Measurements from ENCODE around the gene ZCCHC14.
"Not testable (repeated sequence)": the region's sequence is repeated elsewhere in the genome, so short reads cannot be mapped to it uniquely, and the experiment has no call there.

The ZCCHC14 gene

GRCh38 chr16:87395181-87395842, 97.5 kb downstream of the ZCCHC14 start:
- TF ChIP-seq CTCF (IDR thresholded peaks at IDR 0.05) = no peak
- H3K27ac ChIP-seq = no peak overlapping the region
- DNase-seq (ENCODE audit: low spot score) = no peak
- H3K4me3 ChIP-seq = no peak overlapping the region

DNA sequence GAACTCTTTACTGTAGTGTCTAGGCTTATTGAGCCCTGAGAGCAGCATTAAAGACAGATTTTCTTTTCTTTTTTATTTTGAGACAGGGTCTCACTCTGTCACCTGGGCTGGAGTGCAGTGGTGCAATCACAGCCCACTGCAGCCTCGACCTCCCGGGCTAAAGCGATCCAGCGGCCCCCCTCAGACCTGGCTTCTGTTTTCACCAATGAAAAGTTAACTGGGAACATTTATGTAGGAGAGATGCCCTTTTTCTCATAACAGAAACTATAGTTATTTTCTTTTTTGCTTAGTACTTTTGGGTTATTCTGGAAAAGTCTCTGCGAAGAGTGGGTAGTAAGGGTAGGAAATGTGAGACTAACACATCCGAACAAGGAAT, 99.2 kb downstream of the ZCCHC14 start:
- TF ChIP-seq CTCF (IDR thresholded peaks at IDR 0.05) = no peak
- DNase-seq (ENCODE audit: low spot score) = peak; percentile 52
- H3K27ac ChIP-seq = no peak overlapping the region
- H3K4me3 ChIP-seq = peak overlapping the region; percentile 90

- peak overlapping the region; percentile 97 to 98 for H3K27ac ChIP-seq
- TF ChIP-seq CTCF (IDR thresholded peaks at IDR 0.05) = peak; percentile 33
- H3K4me3 ChIP-seq = peak overlapping the region; percentile 90
- peak; percentile 73 for DNase-seq (ENCODE audit: low spot score)
These were observed 99.8 kb downstream of the ZCCHC14 start for GRCh38 chr16:87392821-87393679.

GRCh38 chr16:87391950-87392820, 100.6 kb downstream of the ZCCHC14 start, which contains the start of gene MAP1LC3B:
Gene MAP1LC3B, plus strand, starts transcription at chr16:87392336. Its CDS starts 92 bp downstream, at chr16:87392428.
- peak; percentile 97 for DNase-seq (ENCODE audit: low spot score)
- peak within 1 kb of the TSS; percentile 97 to 98 for H3K27ac ChIP-seq
- H3K4me3 ChIP-seq = peak within 1 kb of the TSS; percentile 90
- TF ChIP-seq CTCF (IDR thresholded peaks at IDR 0.05) = no peak

DNA sequence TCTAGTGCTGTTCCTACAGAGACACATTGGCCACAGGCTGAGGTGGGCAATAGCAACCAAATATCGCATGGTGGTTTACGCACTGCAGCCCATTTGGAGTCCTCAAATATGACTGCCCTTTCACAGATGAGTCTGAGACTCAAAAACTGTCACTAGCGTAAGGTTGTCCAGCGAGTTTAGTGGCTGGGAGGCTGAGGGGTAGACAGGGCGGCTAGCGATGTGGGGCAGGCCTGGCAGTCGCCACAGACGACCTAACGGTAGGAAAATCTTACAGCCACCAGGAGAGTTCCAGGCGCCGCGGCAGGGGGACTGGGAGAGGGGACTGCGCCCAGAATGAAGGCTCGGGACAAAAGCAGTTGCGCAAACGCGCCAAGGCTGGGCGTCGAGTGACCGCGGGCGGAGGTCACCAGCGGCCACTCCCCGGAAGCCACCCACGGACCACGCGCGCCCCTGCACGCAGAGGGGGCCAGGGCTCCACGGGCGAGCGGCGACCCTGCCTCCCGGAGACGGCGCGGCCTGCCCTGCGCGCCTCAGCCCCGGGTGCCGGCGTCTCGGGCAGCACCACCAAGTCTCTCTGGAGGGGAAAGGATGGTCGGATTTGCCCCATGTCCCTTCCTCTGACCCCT, 101.4 kb downstream of the ZCCHC14 start:
- Histone ChIP-seq H3K27ac (peak overlapping the region; percentile 97 to 98), H3K4me3 (peak overlapping the region; percentile 90)
- DNase-seq (ENCODE audit: low spot score) = no peak
- no peak for TF ChIP-seq CTCF (IDR thresholded peaks at IDR 0.05)

DNA sequence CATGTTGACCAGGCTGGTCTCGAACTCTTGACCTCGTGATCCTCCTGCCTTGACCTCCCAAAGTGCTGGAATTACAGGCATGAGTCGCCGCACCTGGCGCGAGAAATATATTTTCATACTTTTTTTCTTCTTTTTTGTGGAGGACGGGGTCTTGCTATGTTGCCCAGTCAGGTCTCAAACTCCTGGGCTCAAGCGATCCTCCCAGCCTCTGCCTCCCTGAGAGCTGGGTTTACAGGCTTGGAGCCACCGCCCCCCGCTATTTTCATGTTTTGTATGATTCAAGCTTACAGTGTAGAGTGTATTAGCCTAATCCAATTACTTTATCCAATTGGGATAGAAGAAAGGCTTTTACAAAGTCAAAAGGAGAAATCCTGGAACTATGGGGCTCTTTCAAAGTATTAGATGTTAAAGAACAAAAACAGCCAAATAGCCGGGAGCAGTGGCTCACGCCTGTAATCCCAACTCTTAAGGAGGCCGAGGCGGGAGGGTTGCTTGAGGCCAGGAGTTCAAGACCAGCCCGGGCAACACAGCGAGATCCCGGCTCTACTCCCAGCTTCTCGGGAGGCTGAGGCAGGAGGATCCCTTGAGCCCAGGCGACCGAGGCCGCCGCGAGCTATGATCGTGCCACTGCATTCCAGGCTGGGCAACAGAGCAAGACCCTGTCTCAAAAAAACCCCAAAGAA, 102.0 kb downstream of the ZCCHC14 start:
- peak overlapping the region; percentile 97 to 98 for H3K27ac ChIP-seq
- peak; percentile 72 for DNase-seq (ENCODE audit: low spot score)
- TF ChIP-seq CTCF (IDR thresholded peaks at IDR 0.05) = no peak
- no peak overlapping the region for H3K4me3 ChIP-seq

DNA sequence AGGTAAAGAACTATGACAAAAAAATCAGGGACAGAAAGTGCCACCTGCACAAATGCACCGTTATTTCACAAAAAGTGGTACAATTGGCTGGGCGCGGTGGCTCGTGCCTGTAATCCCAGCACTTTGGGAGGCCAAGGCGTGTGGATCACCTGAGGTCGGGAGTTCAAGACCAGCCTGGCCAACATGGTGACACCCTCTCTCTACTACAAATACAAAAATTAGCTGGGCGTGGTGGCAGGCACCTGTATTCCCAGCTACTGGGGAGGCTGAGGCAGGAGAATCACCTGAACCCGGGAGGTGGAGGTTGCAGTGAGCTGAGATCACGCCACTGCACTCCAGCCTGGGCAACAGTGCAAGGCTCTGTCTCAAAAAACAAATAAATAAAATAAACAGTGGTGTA, 102.9 kb downstream of the ZCCHC14 start:
- not testable (repeated sequence) for H3K4me3 ChIP-seq; DNase-seq (ENCODE audit: low spot score); H3K27ac ChIP-seq

All from coronary artery (tissue), 2 donors.